Activated T-cell treated with anti-CD3 and anti-CD28 coated beads for 4 hours (primary cell): ENCODE data around the gene PTPRB.
"Not testable (repeated sequence)": the region's sequence is repeated elsewhere in the genome, so short reads cannot be mapped to it uniquely, and the experiment has no call there.

Source experiments
- DNase-seq: peaks from one replicate; pipeline ENCODE4 v3.0.0-alpha.2; 2020

Gene PTPRB

GRCh38 chr12:70535896-70536374, 101.3 kb downstream of the PTPRB start:
- DNase-seq: no peak

- no peak for DNase-seq
Observed at GRCh38 chr12:70534466-70534865, 102.8 kb downstream of the PTPRB start.

GRCh38 chr12:70529647-70530046, 107.6 kb downstream of the PTPRB start:
- DNase-seq: no peak

GRCh38 chr12:70520847-70521246, 116.4 kb downstream of the PTPRB start:
- DNase-seq: no peak

- no peak for DNase-seq
Observed at GRCh38 chr12:70513426-70513825, 123.8 kb downstream of the PTPRB start.

- no peak for DNase-seq
Observed at GRCh38 chr12:70508178-70508577, 129.1 kb downstream of the PTPRB start.

GRCh38 chr12:70507442-70507841, 129.8 kb downstream of the PTPRB start:
- no peak for DNase-seq

GRCh38 chr12:70497508-70497907, 139.7 kb downstream of the PTPRB start:
- DNase-seq: no peak

- DNase-seq: not testable (repeated sequence)
Observed at GRCh38 chr12:70492904-70493303, 144.3 kb downstream of the PTPRB start.

- not testable (repeated sequence) for DNase-seq
Observed at GRCh38 chr12:70490928-70491327, 146.3 kb downstream of the PTPRB start.

GRCh38 chr12:70487440-70487839, 149.8 kb downstream of the PTPRB start:
- no peak for DNase-seq

- no peak for DNase-seq
Observed at GRCh38 chr12:70486588-70486987, 150.6 kb downstream of the PTPRB start.

- DNase-seq: no peak
Observed at GRCh38 chr12:70485704-70486103, 151.5 kb downstream of the PTPRB start.

- no peak for DNase-seq
Observed at GRCh38 chr12:70484464-70484863, 152.8 kb downstream of the PTPRB start.

- no peak for DNase-seq
Observed at GRCh38 chr12:70482764-70483163, 154.5 kb downstream of the PTPRB start.

GRCh38 chr12:70469221-70469820, 167.9 kb downstream of the PTPRB start:
- no peak for DNase-seq

GRCh38 chr12:70468741-70469140, 168.5 kb downstream of the PTPRB start:
- no peak for DNase-seq

- DNase-seq: no peak
Observed at GRCh38 chr12:70467918-70468733, 169.1 kb downstream of the PTPRB start.

GRCh38 chr12:70467476-70467875, 169.8 kb downstream of the PTPRB start:
- no peak for DNase-seq

- no peak for DNase-seq
Observed at GRCh38 chr12:70466753-70467152, 170.5 kb downstream of the PTPRB start.
